NCI-H1694 treated with DMSO at 0.1 percent for 48 hours (cell line): ENCODE data around the gene ITPR2.
"Not testable (repeated sequence)": the region's sequence is repeated elsewhere in the genome, so short reads cannot be mapped to it uniquely, and the experiment has no call there.

Experiments used
- DNase-seq: peaks from one replicate; lab custom pipeline; 2025; lab: John Stamatoyannopoulos, UW

ITPR2 gene

GRCh38 chr12:26338586-26339572 lies 494.1 kb downstream of the ITPR2 start:
- no peak for DNase-seq

- no peak for DNase-seq
These were observed 497.3 kb downstream of the ITPR2 start for GRCh38 chr12:26335651-26336050.

DNA sequence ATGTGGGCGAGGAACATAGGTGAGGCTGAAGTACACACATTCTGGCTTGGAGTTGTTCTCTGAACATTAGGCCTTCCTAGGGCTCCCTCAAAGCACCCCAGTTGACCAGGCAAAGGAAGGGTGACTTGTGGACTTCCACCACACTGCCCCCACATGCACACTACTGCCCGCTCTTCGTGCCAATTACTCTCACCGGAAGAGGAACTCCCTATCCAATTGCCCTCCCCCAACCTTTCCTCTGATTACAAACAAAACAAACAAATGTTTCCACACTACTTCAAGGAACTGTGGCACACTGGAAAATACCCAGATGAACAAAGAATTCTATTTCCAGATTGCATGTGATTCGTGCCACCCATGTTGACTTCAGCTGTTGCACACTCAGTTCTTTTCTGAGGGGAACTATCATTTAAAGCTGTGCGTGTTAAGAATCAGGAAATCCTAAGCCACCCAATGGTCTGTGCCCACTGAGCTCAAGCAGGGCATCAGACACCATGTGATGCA lies 498.3 kb downstream of the ITPR2 start:
- DNase-seq = no peak

DNA sequence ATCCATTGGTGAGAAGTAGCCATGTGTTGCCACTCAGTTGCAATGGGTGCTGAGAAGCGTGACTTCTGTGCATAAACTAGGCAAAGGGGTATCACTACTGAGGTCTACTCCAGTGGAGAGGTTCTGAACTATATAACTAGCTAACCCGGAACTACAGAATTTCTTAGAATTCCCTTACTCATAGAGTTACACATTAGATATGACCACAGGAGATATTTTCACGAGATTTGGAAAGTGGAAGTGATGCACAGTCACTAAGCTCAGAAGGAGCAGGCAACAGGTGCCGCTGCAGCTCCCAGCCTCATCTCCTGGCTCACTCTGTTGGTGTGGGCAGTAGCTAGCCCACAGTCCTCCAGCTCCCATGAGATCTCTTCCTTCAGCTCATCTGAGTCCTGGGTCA lies 501.0 kb downstream of the ITPR2 start:
- DNase-seq = no peak

DNA sequence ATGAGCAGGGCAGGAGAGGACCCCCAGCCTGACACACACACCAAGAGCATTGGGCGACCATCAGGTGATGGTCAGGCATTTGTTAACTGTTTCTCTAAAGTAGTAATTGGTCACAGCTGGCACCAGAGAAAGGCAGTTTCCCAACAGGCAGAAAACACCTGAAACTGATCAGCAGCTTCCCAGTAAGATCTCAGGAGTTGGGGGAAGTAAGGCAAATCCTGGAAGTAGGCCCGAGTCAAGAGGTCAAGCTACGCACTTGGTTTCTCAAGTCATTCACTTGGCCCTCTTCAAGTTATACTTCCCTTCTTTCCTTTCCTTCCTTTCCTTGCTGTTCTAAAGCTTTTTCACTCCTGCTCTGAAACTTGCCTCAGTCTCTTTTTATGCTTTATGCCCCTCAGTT lies 501.9 kb downstream of the ITPR2 start:
- DNase-seq = no peak

DNA sequence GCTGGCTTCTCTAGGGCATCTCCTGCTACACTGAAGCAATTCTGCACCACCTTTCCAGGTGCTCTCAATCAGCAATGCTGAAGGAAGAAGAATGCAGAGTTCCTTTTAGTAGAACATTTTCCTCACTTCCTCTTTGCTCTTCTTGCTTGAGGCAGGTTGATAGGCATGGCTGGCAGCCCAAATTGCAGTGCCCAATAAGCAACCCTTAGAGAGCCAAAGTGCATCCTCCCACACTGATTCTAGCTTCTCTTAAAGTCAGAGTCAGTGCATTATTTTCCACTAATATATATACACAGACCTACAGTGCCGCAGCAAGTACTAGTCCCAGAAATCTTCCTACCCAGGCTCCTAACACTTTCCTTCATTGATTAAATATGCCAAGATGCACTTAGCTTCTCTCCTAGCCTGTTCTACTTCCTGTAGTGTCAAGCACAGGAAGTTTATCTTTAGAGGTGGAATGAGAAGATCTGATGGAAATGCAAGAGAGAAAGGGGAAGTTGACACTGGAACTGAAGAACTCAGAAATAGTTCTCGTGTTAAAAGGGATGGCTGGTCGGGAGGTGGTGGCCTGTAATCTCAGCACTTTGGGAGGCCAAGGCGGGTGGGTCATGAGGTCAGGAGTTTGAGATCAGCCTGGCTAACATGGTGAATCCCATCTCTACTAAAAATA lies 504.9 kb downstream of the ITPR2 start:
- no peak for DNase-seq

DNA sequence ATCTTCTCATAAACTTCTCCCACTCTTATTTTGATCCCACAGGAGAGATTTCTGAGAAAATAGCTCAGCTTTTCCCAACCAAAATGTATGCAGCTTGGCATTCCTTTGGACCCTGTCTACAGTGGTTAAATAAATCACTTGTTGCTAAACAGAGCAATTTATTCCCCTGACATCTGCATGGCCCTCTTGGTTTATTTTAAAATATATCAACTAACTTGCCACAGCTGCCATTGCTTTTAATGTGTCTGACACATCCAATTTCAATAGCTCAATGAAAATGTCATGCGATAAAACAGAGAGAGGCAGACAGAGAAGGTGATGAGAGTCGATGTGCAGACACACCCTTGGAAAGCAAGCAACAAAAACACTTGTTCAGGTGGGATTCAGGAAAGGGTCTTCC lies 509.3 kb downstream of the ITPR2 start:
- DNase-seq = no peak

DNA sequence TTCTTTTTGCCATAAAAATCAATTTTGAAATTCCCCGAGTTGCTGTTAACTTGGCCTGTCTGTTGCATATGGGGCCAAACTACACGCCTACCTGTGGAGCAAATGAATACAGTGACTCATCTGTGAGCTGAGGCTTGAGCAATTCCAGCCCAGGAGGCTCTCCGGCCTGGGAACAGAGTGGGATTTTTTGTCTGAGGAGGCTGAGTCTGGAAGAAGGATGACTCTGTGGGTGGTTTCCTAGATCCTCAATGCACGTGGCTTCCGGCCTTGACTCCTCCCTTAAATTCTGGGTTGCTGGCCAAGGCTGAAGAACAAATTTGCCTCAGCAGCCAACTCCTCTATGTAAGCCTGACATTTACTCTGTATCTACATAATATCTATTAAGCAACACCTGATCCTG lies 513.5 kb downstream of the ITPR2 start:
- no peak for DNase-seq

- no peak for DNase-seq
These were observed 514.3 kb downstream of the ITPR2 start for GRCh38 chr12:26318661-26319068.

GRCh38 chr12:26317942-26318575 lies 514.9 kb downstream of the ITPR2 start:
- no peak for DNase-seq

DNA sequence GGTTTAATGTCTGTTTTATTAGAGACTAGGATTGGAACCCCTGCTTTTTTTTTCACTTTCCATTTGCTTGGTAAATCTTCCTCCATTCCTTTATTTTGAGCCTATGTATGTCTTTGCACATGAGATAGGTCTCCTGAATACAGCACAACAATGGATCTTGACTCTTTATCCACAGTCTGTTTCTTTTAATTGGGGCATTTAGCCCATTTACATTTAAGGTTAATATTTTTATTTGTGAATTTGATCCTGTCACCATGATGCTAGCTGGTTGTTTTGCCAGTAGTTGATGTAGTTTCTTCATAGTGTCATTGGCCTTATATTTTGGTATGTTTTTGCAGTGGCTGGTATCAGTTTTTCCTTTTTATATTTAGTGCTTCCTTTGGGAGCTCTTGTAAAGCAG lies 518.9 kb downstream of the ITPR2 start:
- DNase-seq = not testable (repeated sequence)

DNA sequence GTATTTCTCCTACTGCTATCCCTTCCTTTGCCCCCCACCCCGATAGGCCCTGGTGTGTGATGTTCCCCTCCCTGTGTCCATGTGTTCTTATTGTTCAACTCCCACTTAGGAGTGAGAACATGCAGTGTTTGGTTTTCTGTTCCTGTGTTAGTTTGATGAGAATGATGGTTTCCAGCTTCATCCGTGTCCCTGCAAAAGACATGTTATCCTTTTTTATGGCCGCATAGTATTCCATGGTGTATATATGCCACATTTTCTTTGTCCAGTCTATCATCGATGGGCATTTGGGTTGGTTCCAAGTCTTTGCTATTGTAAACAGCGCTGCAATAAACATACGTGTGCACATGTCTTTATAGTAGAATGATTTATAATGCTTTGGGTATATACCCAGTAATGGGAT lies 522.5 kb downstream of the ITPR2 start:
- not testable (repeated sequence) for DNase-seq

- DNase-seq = no peak
These were observed 523.4 kb downstream of the ITPR2 start for GRCh38 chr12:26309634-26310033.

GRCh38 chr12:26304273-26304672 lies 528.7 kb downstream of the ITPR2 start:
- no peak for DNase-seq

- DNase-seq = no peak
These were observed 529.6 kb downstream of the ITPR2 start for GRCh38 chr12:26303418-26303817.

DNA sequence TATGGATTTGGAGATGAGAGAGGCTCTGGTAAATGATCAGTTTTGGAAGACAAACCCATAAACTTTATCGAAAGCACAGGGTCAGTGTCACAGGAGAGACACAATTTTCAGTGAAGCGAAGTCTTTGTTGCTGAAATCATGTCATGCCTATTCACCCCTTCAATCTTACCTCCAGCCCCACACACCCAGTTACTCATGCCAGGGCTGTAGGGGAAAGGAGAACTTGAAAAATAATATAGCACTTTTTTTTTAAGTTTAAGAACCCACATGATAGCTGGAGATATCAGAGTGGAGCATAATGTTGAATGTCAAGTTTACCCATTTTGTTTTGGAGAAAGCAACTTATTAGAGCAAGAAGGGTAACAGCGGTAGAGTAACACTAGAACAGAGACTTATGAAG lies 530.2 kb downstream of the ITPR2 start:
- no peak for DNase-seq

- no peak for DNase-seq
These were observed 533.2 kb downstream of the ITPR2 start for GRCh38 chr12:26299751-26300150.

DNA sequence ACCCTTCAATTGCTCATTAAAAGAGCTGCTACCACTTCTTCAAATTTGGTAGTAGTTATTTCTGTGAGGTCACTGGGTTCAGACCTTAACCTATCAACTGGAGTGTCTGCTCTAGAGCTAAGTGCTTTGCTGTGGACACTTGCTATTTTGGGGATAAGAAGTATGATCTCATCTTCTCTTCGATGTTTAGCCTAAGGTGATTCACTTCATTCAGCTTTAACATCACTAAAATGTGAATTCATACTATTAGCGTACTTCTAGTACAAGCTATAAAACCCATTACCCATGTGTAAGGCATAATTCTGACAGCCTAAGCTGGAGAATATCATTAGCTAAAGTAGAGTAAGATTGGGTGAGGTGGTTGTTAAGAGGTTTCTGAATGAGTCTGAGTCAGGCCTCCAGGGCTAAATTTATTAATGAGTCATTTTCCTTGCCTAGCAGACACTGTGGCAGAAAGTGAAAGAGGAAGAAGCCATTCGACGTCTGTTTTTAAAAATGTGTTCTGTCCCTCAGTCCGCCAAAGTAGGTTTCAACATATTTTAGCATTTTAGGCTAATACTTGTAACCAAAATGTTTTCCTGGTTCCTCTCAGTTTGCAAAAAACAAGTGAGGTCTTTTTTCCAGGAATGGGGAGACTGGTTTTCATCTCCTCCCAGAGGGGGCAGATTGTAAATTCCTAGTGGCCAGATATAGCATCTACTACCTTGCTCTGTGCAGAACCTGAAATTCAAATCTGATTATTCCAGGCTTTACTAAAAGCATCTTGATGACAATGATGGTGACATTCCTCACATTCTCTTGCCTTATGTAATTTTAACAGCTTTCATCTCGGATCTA lies 534.0 kb downstream of the ITPR2 start:
- no peak for DNase-seq

- DNase-seq = no peak
These were observed 535.5 kb downstream of the ITPR2 start for GRCh38 chr12:26297396-26298070.

GRCh38 chr12:26295001-26295400 lies 538.0 kb downstream of the ITPR2 start:
- DNase-seq = no peak

DNA sequence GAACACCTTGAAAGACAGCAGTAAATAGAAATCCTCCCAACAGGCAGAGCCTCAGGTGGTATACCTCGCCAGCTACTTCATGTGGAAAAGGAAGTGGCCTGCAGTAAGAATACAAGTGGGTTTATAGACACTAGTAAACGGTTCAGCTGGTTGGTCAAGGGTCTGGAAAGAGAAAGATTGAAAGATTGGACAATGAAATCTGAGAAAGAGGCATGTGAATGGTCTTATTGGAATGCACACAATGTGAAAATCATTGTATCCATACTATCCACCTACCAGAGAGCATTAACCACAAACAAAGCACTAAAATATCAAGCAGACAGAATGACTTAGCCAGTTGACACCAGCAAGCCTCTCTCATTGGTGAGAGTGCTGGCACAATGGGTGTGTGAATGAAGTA lies 539.4 kb downstream of the ITPR2 start:
- no peak for DNase-seq
